Measurements from ENCODE around the gene NPR3.

NPR3 gene

GRCh38 chr5:32711681-32712480 is 760 bp downstream of the NPR3 start:
- DNase-seq (ENCODE audit: low spot score), result no peak

DNA sequence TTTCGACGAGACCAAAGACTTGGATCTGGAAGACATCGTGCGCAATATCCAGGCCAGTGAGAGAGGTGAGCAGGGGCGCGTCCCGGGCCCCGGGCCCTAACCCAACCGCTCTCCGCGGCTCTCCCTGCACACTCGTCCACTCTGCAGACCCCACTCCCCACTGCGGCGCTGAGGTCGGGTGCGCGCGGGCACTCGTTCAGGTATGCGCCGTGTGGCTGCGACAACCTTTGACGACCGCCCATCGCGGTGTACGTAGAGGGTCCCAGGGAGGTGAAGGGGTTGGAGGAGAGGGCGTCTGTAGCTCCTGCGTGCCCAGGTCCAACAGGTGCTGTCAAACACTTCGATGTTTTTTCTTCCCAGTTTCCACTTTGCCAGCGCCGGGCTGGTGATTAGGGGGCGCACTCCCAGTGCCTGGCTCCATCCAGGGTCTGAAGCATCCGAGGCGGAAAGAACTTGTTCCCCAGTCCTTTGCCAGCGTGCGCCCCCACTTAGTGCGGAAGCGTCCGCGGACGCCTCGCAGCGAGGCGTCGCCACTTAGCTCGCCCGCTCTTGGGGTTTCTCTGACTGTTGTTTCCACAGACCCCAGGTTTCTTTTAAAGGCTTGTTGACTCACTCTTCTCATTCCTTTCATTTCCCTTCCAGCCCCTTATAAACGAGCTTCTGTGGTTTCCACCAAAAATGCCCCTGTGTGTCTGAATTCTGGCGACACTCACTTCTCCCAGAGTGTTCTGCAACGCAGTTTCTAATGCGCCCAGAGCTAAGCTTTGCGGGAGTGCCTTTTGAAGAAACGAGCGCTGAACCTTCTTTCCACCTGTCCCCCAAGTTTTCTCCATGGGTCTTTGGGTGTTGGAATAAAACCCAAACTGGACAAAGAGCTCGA is 1.6 kb downstream of the NPR3 start:
- DNase-seq (ENCODE audit: low spot score), result no peak

- no peak for DNase-seq (ENCODE audit: low spot score)
Observed at GRCh38 chr5:32713361-32713769, 2.2 kb downstream of the NPR3 start.

DNA sequence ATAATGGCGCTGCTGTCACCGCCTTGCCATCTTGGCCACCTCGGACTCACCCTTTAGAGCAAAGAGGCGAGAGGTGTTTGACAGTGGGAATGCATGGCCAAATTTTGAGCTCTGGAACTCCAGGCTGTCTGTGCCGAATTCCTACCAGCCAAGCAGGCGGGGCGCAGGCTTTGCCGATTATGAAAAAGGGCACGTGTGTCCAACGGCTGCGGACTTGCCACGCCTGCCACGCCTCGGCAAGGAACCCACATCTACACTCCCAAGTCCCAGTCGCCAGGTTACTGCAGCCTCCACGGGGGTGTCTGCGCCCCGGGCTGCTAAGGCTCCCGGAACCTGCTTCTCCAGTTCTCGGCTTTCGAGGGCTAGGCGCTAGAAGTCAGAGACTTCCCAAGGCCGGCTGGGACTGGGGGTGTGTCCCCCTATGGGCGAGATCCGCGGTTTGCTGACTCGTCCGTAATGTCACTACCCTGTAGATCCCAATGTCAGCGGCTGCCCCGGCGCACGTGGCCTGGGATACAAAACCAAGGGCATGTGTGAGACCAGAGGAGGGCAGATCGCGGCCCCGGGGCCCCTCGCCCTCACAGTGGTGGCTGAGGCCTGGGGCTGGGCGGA is 2.8 kb downstream of the NPR3 start:
- DNase-seq (ENCODE audit: low spot score), result no peak

GRCh38 chr5:32714836-32715235 is 3.7 kb downstream of the NPR3 start:
- no peak for DNase-seq (ENCODE audit: low spot score)

DNA sequence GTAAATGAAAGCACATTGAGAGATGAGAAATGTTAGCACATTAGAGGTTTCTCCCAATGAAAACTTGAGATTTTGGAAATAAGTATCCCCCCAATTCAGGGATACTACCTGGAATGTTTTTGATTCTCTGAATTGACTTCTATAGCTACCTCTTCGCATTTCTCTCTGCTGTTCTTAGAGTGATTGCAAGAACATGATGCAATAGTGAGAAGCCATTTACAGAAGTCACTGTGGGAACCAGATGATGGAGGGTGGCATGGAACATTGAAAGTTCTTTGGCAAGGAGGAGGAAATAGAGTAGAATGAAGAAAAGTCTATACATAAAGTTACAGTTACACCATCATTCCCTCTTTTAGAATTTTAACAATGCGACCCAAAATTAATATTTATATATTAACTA is 9.2 kb downstream of the NPR3 start:
- DNase-seq (ENCODE audit: low spot score), result no peak

GRCh38 chr5:32721626-32722025 is 10.5 kb downstream of the NPR3 start:
- DNase-seq (ENCODE audit: low spot score), result no peak

GRCh38 chr5:32722957-32723356 is 11.8 kb downstream of the NPR3 start:
- no peak for DNase-seq (ENCODE audit: low spot score)

GRCh38 chr5:32724526-32724925 is 13.4 kb downstream of the NPR3 start:
- DNase-seq (ENCODE audit: low spot score), result no peak

- DNase-seq (ENCODE audit: low spot score), result no peak
Observed at GRCh38 chr5:32726086-32726557, 15.0 kb downstream of the NPR3 start.

DNA sequence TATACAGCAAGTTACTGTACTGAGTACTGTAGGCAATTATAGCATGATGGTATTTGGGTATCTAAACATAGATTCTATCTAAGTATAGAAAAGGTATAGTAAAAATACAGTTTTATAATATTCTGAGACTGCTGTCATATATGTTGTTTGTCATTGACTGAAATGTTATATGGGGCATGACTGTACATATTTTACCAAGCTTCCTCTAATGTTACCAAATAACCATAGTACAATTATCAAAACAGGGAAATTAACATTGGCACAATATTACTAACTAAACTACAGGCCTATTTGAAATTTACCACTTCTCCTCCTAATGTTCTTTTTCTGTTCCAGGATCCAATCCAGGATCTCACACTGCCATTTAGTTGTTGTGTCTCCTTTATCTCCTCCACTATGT is 18.5 kb downstream of the NPR3 start:
- DNase-seq (ENCODE audit: low spot score), result no peak

GRCh38 chr5:32733590-32734340 is 22.6 kb downstream of the NPR3 start:
- DNase-seq (ENCODE audit: low spot score), result no peak

GRCh38 chr5:32734827-32735378 is 23.8 kb downstream of the NPR3 start:
- no peak for DNase-seq (ENCODE audit: low spot score)

- no peak for DNase-seq (ENCODE audit: low spot score)
Observed at GRCh38 chr5:32735512-32735911, 24.4 kb downstream of the NPR3 start.

- no peak for DNase-seq (ENCODE audit: low spot score)
Observed at GRCh38 chr5:32736842-32737241, 25.7 kb downstream of the NPR3 start.

DNA sequence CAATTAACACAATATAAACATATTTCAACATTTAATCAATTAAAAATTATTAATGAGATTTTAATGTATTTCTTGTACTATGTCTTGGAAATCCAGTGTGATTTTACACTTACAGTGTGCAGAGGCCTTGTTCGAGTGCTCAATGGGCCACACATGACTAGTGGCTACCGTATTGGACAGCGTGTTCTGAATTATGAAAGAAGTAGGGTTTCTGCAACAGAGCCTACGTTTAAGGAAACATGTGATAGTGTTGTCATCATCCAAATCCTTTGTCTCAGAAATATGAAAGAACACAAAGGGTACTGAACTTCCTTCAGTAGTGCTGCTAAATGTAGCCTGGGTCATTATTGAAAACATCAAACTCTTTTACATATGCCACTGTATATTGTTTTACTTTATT is 29.5 kb downstream of the NPR3 start:
- DNase-seq (ENCODE audit: low spot score), result no peak

DNA sequence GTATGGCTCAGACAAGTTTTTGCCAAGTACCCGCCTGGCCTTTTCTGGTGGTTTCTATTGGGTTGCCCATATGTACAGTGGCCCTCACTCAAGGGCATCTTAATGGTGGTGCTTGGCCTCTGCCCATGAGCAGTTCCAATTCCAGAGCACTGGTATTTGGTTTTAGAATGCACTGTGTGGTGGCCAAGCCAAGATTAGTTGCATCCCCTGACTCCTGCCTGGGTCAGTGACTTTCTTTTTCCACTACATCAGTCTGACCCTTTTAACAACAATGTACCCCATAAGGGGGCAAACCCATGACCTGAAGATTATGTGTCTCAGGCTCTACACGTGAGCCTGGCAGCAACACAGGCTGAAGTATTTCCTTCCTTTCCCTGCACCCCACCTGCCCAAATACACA is 34.2 kb downstream of the NPR3 start:
- no peak for DNase-seq (ENCODE audit: low spot score)

- DNase-seq (ENCODE audit: low spot score), result no peak
Observed at GRCh38 chr5:32752411-32752810, 41.3 kb downstream of the NPR3 start.

DNA sequence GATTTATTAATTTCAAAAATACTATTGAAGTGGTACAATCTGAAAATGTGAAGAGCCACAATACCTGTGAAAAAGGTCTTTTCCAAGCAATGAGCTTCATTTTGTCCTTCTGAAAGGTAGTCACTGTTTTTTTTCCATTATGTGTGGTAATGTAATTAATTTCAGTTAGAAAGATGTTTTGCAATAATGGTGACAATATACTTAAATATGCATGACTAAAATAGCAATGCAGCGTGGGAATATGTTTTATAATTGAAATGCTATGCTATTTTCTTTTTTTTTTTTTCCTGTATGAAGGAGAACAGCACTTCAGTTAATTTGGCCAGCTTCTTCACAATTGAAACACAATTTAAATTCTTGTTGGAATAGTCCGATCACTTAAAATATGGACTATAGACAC is 41.9 kb downstream of the NPR3 start:
- no peak for DNase-seq (ENCODE audit: low spot score)

DNA sequence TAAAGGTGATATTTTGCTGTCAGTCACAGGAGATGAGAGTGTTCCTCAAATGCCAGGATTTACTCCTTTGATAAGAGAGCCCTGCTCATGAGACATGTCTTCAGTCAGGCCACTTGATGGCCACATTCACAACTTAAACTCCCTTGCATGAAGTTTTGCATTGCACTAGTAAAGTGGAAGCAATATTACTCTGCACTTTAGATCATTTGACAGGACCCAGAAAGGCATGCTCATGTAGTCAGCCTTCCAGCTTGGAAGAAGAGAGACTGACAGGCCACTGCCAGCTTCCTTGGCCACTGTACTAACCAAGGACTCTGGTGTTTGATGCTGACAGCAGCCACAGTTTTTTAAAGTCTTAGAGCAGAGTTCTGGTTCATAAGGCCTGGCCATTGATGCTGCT is 42.6 kb downstream of the NPR3 start:
- no peak for DNase-seq (ENCODE audit: low spot score)

DNA sequence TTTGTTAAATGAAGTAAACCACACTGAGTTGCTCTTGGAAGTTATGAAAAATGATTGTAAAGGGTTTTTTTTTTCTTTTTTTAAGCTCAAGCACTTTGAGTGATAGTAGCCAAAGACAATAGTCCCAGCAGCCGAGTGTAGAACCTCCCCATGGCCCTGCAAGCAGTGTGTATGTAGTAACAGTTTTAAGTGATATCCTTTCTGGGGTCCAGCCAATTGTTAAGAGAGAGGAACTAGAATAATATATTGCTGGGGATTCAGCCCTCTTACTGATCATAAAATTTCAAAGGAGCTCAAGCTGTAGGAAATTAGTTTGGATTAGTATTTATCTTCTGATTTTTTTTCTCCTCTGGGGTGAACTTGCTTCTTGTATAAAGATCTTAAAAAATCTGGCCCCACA is 43.2 kb downstream of the NPR3 start:
- no peak for DNase-seq (ENCODE audit: low spot score)

Data from SK-N-DZ (cell line).